WTC11 (cell line): ENCODE results near the gene ZP2. TPM values are rescaled to one million over a fixed set of nuclear protein-coding genes. Genes with fewer than 3 reads are reported as not detected.
A peak's percentile ranks its signal among the peaks of the same experiment; 100 is the strongest.

Source experiments
- ATAC-seq: fragments of 200-7000 bp; cut with Tn5 transposase; 2 replicates; pipeline ENCODE4 v1.10.0; 2021; ENCODE audit warnings: mild to moderate bottlenecking, moderate library complexity
- CTCF ChIA-PET: fragments of 300-600 bp; sonication (Branson Sonifier 250); formaldehyde crosslinking; loops from one replicate; lab custom pipeline; 2021; ENCODE audit warnings: antibody characterized with exemption; lab: Charles Lee
- POLR2A ChIA-PET: fragments of 350-600 bp; sonication (Branson Sonifier 250); formaldehyde crosslinking; loops from one replicate; lab custom pipeline; 2021; ENCODE audit warnings: antibody characterized with exemption; lab: Charles Lee
- DNase-seq: peaks from one replicate; pipeline ENCODE4 v3.0.0; 2021; ENCODE audit warnings: low spot score
- H3K27ac Mint-ChIP-seq: 2 replicates; pipeline ENCODE4 v1.8.0; 2021; ENCODE audit warnings: mixed read lengths
- H3K27me3 Mint-ChIP-seq: 2 replicates; pipeline ENCODE4 v1.8.0; 2021; ENCODE audit warnings: low read depth, mild to moderate bottlenecking, moderate library complexity, mixed read lengths
- H3K36me3 Mint-ChIP-seq: 2 replicates; pipeline ENCODE4 v1.8.0; 2021; ENCODE audit warnings: mixed read lengths
- H3K4me1 Mint-ChIP-seq: 2 replicates; pipeline ENCODE4 v1.8.0; 2022; ENCODE audit warnings: mixed read lengths
- H3K4me3 Mint-ChIP-seq: 2 replicates; pipeline ENCODE4 v1.8.0; 2021; ENCODE audit warnings: mild to moderate bottlenecking, moderate library complexity, mixed read lengths
- H3K9me3 Mint-ChIP-seq: 2 replicates; pipeline ENCODE4 v1.8.0; 2021; ENCODE audit warnings: mixed read lengths
- RORB ChIP-seq: fragments of 250-450 bp; sonication (Bioruptor Pico); IDR thresholded peaks from 2 replicates; pipeline ENCODE4 v1.9.0; 2021; ENCODE audit warnings: mild to moderate bottlenecking
- SMAD3 ChIP-seq: sonication (generic); formaldehyde crosslinking; IDR thresholded peaks from 2 replicates; pipeline ENCODE4 v1.8.0; 2022; ENCODE audit warnings: missing genetic modification reagents, mild to moderate bottlenecking, borderline replicate concordance
- ZBTB21 ChIP-seq: sonication (generic); formaldehyde crosslinking; IDR thresholded peaks from 2 replicates; pipeline ENCODE4 v1.8.1; 2023; ENCODE audit warnings: mild to moderate bottlenecking, missing genetic modification reagents, borderline replicate concordance
- ZNF423 ChIP-seq: fragments of 250-450 bp; sonication (Bioruptor Pico); IDR thresholded peaks from 2 replicates; pipeline ENCODE4 v2.1.2; 2022; ENCODE audit warnings: mild to moderate bottlenecking, moderate library complexity
- total RNA-seq: library from RNA; stranded (reverse); gene quantifications from 3 replicates; pipeline ENCODE4 v1.2.3, GENCODE V29; 2021
- TF ChIP-seq, protein P1 (sequence below): sonication (generic); formaldehyde crosslinking; IDR thresholded peaks from 2 replicates; pipeline ENCODE4 v1.8.1; 2023; ENCODE audit warnings: mild to moderate bottlenecking, missing genetic modification reagents, borderline replicate concordance
- TF ChIP-seq, protein P2 (sequence below): sonication (generic); formaldehyde crosslinking; conservative IDR thresholded peaks from 2 replicates; pipeline ENCODE4 v1.8.1; 2023; ENCODE audit warnings: mild to moderate bottlenecking, low read depth, missing genetic modification reagents, moderate library complexity
- TF ChIP-seq, protein P3 (sequence below): sonication (generic); formaldehyde crosslinking; IDR thresholded peaks from 2 replicates; pipeline ENCODE4 v1.8.1; 2022; ENCODE audit warnings: mild to moderate bottlenecking, missing genetic modification reagents, moderate library complexity, borderline replicate concordance
- TF ChIP-seq, protein P4 (sequence below): sonication (generic); formaldehyde crosslinking; IDR thresholded peaks from 2 replicates; pipeline ENCODE4 v1.8.1; 2023; ENCODE audit warnings: mild to moderate bottlenecking, missing genetic modification reagents, moderate library complexity
- TF ChIP-seq, protein P5 (sequence below): fragments of 250-450 bp; sonication (Bioruptor Pico); IDR thresholded peaks from 2 replicates; pipeline ENCODE4 v2.1.2; 2022; ENCODE audit warnings: mild to moderate bottlenecking, moderate library complexity

The ZP2 gene
- total RNA-seq, 1 experiment from 2014 or later = 0.07 TPM

DNA sequence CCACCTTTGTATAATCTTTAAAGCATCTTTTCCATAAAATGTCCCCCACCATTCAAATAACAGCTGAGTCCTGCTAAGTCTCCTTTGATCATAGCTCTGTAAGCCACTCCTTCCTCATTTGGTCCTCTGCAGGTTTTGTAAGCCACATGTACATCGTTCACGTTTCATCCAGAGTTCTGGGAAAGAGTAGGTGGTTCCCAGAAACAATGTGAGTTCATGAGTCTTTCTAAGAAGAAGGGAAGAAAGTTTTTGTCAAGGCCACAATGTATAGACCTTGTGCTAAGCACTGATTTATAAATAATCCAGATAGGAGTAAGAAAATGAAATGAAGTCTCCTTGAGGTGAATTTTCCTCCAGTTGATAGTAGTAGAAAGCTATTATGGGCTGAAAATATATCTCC, 13.4 kb upstream of the ZP2 start (continued):
- TF ChIP-seq SMAD3 (CRISPR knock-in tag) = no peak
- TF ChIP-seq, protein P1, sequence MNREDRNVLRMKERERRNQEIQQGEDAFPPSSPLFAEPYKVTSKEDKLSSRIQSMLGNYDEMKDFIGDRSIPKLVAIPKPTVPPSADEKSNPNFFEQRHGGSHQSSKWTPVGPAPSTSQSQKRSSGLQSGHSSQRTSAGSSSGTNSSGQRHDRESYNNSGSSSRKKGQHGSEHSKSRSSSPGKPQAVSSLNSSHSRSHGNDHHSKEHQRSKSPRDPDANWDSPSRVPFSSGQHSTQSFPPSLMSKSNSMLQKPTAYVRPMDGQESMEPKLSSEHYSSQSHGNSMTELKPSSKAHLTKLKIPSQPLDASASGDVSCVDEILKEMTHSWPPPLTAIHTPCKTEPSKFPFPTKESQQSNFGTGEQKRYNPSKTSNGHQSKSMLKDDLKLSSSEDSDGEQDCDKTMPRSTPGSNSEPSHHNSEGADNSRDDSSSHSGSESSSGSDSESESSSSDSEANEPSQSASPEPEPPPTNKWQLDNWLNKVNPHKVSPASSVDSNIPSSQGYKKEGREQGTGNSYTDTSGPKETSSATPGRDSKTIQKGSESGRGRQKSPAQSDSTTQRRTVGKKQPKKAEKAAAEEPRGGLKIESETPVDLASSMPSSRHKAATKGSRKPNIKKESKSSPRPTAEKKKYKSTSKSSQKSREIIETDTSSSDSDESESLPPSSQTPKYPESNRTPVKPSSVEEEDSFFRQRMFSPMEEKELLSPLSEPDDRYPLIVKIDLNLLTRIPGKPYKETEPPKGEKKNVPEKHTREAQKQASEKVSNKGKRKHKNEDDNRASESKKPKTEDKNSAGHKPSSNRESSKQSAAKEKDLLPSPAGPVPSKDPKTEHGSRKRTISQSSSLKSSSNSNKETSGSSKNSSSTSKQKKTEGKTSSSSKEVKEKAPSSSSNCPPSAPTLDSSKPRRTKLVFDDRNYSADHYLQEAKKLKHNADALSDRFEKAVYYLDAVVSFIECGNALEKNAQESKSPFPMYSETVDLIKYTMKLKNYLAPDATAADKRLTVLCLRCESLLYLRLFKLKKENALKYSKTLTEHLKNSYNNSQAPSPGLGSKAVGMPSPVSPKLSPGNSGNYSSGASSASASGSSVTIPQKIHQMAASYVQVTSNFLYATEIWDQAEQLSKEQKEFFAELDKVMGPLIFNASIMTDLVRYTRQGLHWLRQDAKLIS (CRISPR knock-in tag) = no peak
- TF ChIP-seq, protein P2, sequence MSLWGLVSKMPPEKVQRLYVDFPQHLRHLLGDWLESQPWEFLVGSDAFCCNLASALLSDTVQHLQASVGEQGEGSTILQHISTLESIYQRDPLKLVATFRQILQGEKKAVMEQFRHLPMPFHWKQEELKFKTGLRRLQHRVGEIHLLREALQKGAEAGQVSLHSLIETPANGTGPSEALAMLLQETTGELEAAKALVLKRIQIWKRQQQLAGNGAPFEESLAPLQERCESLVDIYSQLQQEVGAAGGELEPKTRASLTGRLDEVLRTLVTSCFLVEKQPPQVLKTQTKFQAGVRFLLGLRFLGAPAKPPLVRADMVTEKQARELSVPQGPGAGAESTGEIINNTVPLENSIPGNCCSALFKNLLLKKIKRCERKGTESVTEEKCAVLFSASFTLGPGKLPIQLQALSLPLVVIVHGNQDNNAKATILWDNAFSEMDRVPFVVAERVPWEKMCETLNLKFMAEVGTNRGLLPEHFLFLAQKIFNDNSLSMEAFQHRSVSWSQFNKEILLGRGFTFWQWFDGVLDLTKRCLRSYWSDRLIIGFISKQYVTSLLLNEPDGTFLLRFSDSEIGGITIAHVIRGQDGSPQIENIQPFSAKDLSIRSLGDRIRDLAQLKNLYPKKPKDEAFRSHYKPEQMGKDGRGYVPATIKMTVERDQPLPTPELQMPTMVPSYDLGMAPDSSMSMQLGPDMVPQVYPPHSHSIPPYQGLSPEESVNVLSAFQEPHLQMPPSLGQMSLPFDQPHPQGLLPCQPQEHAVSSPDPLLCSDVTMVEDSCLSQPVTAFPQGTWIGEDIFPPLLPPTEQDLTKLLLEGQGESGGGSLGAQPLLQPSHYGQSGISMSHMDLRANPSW (CRISPR knock-in tag) = no peak

DNA sequence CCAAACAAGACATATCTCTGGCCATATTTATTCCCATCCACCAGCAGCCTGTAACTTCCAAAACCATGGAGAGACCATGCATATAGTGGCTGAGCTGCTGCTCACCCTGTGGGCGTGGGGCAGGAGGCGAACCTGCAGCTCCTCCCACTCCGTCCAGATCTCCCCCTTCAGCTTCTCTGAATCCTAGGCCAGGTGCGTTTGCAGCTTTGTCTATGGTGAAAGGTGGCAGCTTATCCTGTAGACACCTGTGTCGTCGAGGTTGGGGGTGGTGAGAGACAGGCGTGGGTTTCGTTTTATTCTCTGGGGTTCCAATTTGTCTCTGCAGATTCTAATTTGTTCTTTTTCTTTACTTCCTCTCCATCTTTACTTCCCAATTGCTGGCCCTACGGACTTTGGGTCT, 12.4 kb upstream of the ZP2 start:
- H3K4me3 Mint-ChIP-seq = no peak overlapping the region
- peaks cover 4% of the 10 kb centered on the region for H3K36me3 Mint-ChIP-seq
- CTCF ChIA-PET = interaction anchor here (0.9 to 1.4 kb wide), 3 partner anchors 35 to 77 kb away, joined by 3 to 5 read pairs (median 3); partner anchors contain the start of gene CRYM
- no peak overlapping the region; the same call in 1 of the 2 replicates for H3K27ac Mint-ChIP-seq
- peaks cover 5% of the 10 kb centered on the region for H3K9me3 Mint-ChIP-seq
- DNase-seq (peak; percentile 16), ATAC-seq (peak; percentile 82)
- TF ChIP-seq ZBTB21 (CRISPR knock-in tag) (no peak), RORB (CRISPR knock-in tag) (no peak)
- TF ChIP-seq, protein P3, sequence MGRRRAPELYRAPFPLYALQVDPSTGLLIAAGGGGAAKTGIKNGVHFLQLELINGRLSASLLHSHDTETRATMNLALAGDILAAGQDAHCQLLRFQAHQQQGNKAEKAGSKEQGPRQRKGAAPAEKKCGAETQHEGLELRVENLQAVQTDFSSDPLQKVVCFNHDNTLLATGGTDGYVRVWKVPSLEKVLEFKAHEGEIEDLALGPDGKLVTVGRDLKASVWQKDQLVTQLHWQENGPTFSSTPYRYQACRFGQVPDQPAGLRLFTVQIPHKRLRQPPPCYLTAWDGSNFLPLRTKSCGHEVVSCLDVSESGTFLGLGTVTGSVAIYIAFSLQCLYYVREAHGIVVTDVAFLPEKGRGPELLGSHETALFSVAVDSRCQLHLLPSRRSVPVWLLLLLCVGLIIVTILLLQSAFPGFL (CRISPR knock-in tag) = no peak
- TF ChIP-seq, protein P4, sequence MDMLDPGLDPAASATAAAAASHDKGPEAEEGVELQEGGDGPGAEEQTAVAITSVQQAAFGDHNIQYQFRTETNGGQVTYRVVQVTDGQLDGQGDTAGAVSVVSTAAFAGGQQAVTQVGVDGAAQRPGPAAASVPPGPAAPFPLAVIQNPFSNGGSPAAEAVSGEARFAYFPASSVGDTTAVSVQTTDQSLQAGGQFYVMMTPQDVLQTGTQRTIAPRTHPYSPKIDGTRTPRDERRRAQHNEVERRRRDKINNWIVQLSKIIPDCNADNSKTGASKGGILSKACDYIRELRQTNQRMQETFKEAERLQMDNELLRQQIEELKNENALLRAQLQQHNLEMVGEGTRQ = no peak
- POLR2A ChIA-PET = no interaction called here
- peaks cover 56% of the 10 kb centered on the region for H3K4me1 Mint-ChIP-seq
- peaks cover 24% of the 10 kb centered on the region for H3K27me3 Mint-ChIP-seq

DNA sequence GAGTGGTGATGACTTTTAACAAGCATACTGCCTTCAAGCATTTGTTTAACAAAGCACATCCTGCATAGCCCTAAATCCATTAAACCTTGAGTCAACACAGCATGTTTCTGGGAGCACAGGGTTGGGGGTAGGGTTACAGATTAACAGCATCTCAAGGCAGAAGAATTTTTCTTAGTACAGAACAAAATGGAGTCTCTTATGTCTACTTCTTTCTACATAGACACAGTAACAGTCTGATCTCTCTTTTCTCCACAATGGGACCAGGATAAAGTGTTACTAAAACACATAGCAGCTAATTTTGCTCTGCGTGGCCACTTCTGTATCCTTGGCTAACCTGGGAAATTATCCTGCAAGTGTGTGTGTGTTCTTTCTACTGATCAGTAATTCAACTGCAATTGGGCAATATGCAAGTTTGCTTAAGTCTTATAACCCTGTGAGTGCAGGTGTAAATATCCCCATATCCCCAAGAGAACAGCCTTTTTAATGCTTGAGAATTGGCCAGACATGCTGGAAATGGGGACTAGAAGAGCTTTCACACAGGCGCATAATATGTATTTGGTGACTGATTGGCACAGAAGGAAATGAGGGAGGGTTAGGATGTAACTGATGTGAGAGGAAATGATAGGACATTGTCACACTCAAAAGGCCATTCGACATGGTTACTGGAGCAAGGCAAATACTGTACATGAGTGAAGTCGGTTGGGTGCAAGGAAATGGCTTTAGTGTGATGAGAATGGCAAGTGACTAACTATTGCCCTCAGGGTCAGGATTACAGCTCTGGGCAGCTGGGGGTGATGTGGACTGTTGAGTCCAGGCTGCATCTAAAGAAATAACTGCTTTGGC, 11.3 kb upstream of the ZP2 start:
- ChIA-PET CTCF (interaction anchor here (1.4 kb wide), 1 partner anchor 55 kb away, joined by 5 read pairs; the partner anchor contains the start of gene CRYM), POLR2A (no interaction called here)
- Mint-ChIP-seq H3K36me3 (peaks cover 4% of the 10 kb centered on the region), H3K4me1 (peaks cover 51% of the 10 kb centered on the region), H3K4me3 (peak overlapping the region; percentile 2), H3K27ac (peak overlapping the region; percentile 25; the same call in 1 of the 2 replicates), H3K9me3 (peaks cover 5% of the 10 kb centered on the region), H3K27me3 (peaks cover 24% of the 10 kb centered on the region)
- ATAC-seq (peak; percentile 30), DNase-seq (no peak)
- TF ChIP-seq, protein P5, sequence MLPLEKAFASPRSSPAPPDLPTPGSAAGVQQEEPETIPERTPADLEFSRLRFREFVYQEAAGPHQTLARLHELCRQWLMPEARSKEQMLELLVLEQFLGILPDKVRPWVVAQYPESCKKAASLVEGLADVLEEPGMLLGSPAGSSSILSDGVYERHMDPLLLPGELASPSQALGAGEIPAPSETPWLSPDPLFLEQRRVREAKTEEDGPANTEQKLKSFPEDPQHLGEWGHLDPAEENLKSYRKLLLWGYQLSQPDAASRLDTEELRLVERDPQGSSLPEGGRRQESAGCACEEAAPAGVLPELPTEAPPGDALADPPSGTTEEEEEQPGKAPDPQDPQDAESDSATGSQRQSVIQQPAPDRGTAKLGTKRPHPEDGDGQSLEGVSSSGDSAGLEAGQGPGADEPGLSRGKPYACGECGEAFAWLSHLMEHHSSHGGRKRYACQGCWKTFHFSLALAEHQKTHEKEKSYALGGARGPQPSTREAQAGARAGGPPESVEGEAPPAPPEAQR (CRISPR knock-in tag) = 0 out of 2 replicates have a peak, but pooled peaks have one; percentile 40
- no peak for TF ChIP-seq ZBTB21 (CRISPR knock-in tag)
- 0 out of 2 replicates have a peak, but pooled peaks have one; percentile 26 for TF ChIP-seq ZNF423 (CRISPR knock-in tag)
